Measurements from ENCODE around the gene BEST2. TPM values are rescaled to one million over a fixed set of nuclear protein-coding genes. Genes with fewer than 3 reads are reported as not detected.
A peak's percentile ranks its signal among the peaks of the same experiment; 100 is the strongest.

BEST2 gene
- total RNA-seq, 1 donor from 2014 or later = not detected

GRCh38 chr19:12806242-12807081 lies 54.9 kb downstream of the BEST2 start, which contains the start of gene RNASEH2A:
RNASEH2A (plus strand) TSS chr19:12806584; CDS start chr19:12806674, 90 bp downstream.
- DNase-seq (ENCODE audit: extremely low spot score, unreplicated experiment) = peak; percentile 97
- TF ChIP-seq CTCF (IDR thresholded peaks at IDR 0.05) = no peak
- Mint-ChIP-seq H3K9me3 (ENCODE audit: unreplicated experiment) (no peaks in the 10 kb centered on the region), H3K4me3 (ENCODE audit: unreplicated experiment) (peak within 1 kb of the TSS; percentile 91), H3K27me3 (ENCODE audit: unreplicated experiment) (no peaks in the 10 kb centered on the region), H3K27ac (ENCODE audit: unreplicated experiment) (peak within 1 kb of the TSS; percentile 90), H3K4me1 (ENCODE audit: unreplicated experiment) (peaks cover 23% of the 10 kb centered on the region), H3K36me3 (ENCODE audit: unreplicated experiment) (no peaks in the 10 kb centered on the region)

Small RNA genes lying within 50 kb of the gene (microRNA-seq; reads per million reads assigned to microRNA genes)
- not detected for gene MIR5684 (ENCODE audit: unreplicated experiment)

Other genes starting within 250 kb of the BEST2 start
- gene ZNF564, start 200.3 kb upstream of the BEST2 start, total RNA-seq = 10.7 and 12.9 TPM in 2 replicates
- 9.2 TPM in 2 replicates for gene ZNF490, start 141.0 kb upstream of the BEST2 start, total RNA-seq
- 25.0 and 26.1 TPM in 2 replicates for gene ZNF791, start 140.9 kb upstream of the BEST2 start, total RNA-seq
- gene MAN2B1, start 85.0 kb upstream of the BEST2 start, total RNA-seq = 116 and 120 TPM in 2 replicates
- 11.4 and 12.4 TPM in 2 replicates for gene WDR83, start 85.0 kb upstream of the BEST2 start, total RNA-seq
- 64.3 and 68.4 TPM in 2 replicates for gene DHPS, start 69.9 kb upstream of the BEST2 start, total RNA-seq
- not detected in 2 replicates for gene GNG14, start 63.8 kb upstream of the BEST2 start, total RNA-seq
- 10.9 and 11.4 TPM in 2 replicates for gene FBXW9, start 55.2 kb upstream of the BEST2 start, total RNA-seq
- gene TNPO2, start 27.9 kb upstream of the BEST2 start, total RNA-seq = 79.0 and 93.3 TPM in 2 replicates
- gene TRIR, start 17.1 kb upstream of the BEST2 start, total RNA-seq = 151 and 160 TPM in 2 replicates
- gene GET3, start 14.3 kb upstream of the BEST2 start, total RNA-seq = 72.1 and 77.0 TPM in 2 replicates
- 24.6 and 26.8 TPM in 2 replicates for gene HOOK2, start 23.8 kb downstream of the BEST2 start, total RNA-seq
- gene JUNB, start 39.7 kb downstream of the BEST2 start, total RNA-seq = 141 and 158 TPM in 2 replicates
- 235 TPM in 2 replicates for gene PRDX2, start 50.0 kb downstream of the BEST2 start, total RNA-seq
- 8.2 and 8.4 TPM in 2 replicates for gene THSD8, start 50.3 kb downstream of the BEST2 start, total RNA-seq
- gene RNASEH2A, start 54.8 kb downstream of the BEST2 start, total RNA-seq = 7.6 and 10.0 TPM in 2 replicates
- gene RTBDN, start 82.8 kb downstream of the BEST2 start, total RNA-seq = not detected in 2 replicates
- 0.32 TPM in 1 of 2 replicates, not detected in the other for gene MAST1, start 86.7 kb downstream of the BEST2 start, total RNA-seq
- gene DNASE2, start 129.7 kb downstream of the BEST2 start, total RNA-seq = 47.3 and 57.0 TPM in 2 replicates
- not detected in 2 replicates for gene KLF1, start 135.4 kb downstream of the BEST2 start, total RNA-seq
- 23.1 and 23.8 TPM in 2 replicates for gene GCDH, start 139.4 kb downstream of the BEST2 start, total RNA-seq
- gene SYCE2, start 167.5 kb downstream of the BEST2 start, total RNA-seq = not detected in 2 replicates
- 55.6 and 60.3 TPM in 2 replicates for gene FARSA, start 181.9 kb downstream of the BEST2 start, total RNA-seq
- 1,241 and 1,304 TPM in 2 replicates for gene CALR, start 186.8 kb downstream of the BEST2 start, total RNA-seq
- 81.4 and 83.1 TPM in 2 replicates for gene RAD23A, start 194.1 kb downstream of the BEST2 start, total RNA-seq
- gene GADD45GIP1, start 205.4 kb downstream of the BEST2 start, total RNA-seq = 24.0 and 24.6 TPM in 2 replicates
- gene DAND5, start 217.8 kb downstream of the BEST2 start, total RNA-seq = not detected in 2 replicates
- gene NFIX, start 243.7 kb downstream of the BEST2 start, total RNA-seq = 87.0 and 93.7 TPM in 2 replicates